HEK293T (cell line): ENCODE measurements around the gene MRPL51.

Source experiments
- ARNT ChIP-seq: fragments of 450-650 bp; IDR thresholded peaks from 2 replicates; pipeline ENCODE4 v1.6.1; 2017; ENCODE audit warnings: mild to moderate bottlenecking
- BHLHE40 ChIP-seq: fragments of 450-650 bp; IDR thresholded peaks from 2 replicates; pipeline ENCODE4 v1.6.1; 2016; ENCODE audit warnings: mild to moderate bottlenecking, moderate library complexity, borderline replicate concordance
- CTBP1 ChIP-seq: fragments of 450-650 bp; IDR thresholded peaks from 2 replicates; pipeline ENCODE4 v1.6.1; 2016; ENCODE audit warnings: borderline replicate concordance
- ELF4 ChIP-seq: fragments of 450-650 bp; IDR thresholded peaks from 2 replicates; pipeline ENCODE4 v1.6.1; 2017; ENCODE audit warnings: antibody characterized with exemption
- FOXA1 ChIP-seq: fragments of 450-650 bp; IDR thresholded peaks from 2 replicates; pipeline ENCODE4 v1.6.1; 2016; ENCODE audit warnings: mild to moderate bottlenecking
- FOXK2 ChIP-seq: fragments of 450-650 bp; IDR thresholded peaks from 2 replicates; pipeline ENCODE4 v1.6.1; 2016; ENCODE audit warnings: mild to moderate bottlenecking
- FOXM1 ChIP-seq: fragments of 450-650 bp; IDR thresholded peaks from 2 replicates; pipeline ENCODE4 v1.6.1; 2017; ENCODE audit warnings: mild to moderate bottlenecking, borderline replicate concordance
- HDGF ChIP-seq: fragments of 450-650 bp; IDR thresholded peaks from 2 replicates; pipeline ENCODE4 v1.6.1; 2017; ENCODE audit warnings: antibody characterized with exemption, borderline replicate concordance
- L3MBTL2 ChIP-seq: fragments of 450-650 bp; conservative IDR thresholded peaks from 2 replicates; pipeline ENCODE4 v1.6.1; 2016; ENCODE audit warnings: mild to moderate bottlenecking
- NFRKB ChIP-seq: fragments of 450-650 bp; IDR thresholded peaks from 2 replicates; pipeline ENCODE4 v1.6.1; 2016; ENCODE audit warnings: mild to moderate bottlenecking, moderate library complexity
- PKNOX1 ChIP-seq: fragments of 450-650 bp; IDR thresholded peaks from 2 replicates; pipeline ENCODE4 v1.6.1; 2016
- SUZ12 ChIP-seq: fragments of 450-650 bp; IDR thresholded peaks from 2 replicates; pipeline ENCODE4 v1.6.1; 2016; ENCODE audit warnings: mild to moderate bottlenecking
- TARDBP ChIP-seq: fragments of 450-650 bp; IDR thresholded peaks from 2 replicates; pipeline ENCODE4 v1.6.1; 2016
- ZNF384 ChIP-seq: fragments of 450-650 bp; IDR thresholded peaks from 2 replicates; pipeline ENCODE4 v1.6.1; 2016

GRCh38 chr12:6529291-6529737, 36.3 kb upstream of the MRPL51 start:
- TF ChIP-seq ELF4 (no peak), FOXK2 (no peak), HDGF (no peak), NFRKB (no peak), FOXA1 (no peak), ZNF384 (no peak), PKNOX1 (no peak), ARNT (no peak), FOXM1 (no peak), TARDBP (no peak), BHLHE40 (no peak), L3MBTL2 (no peak), SUZ12 (no peak), CTBP1 (no peak)
